ENCODE measurements around the gene MIB1. TPM values are rescaled to one million over a fixed set of nuclear protein-coding genes. Genes with fewer than 3 reads are reported as not detected.

The MIB1 gene
- total RNA-seq, 1 experiment from 2014 or later = 56.1 TPM

DNA sequence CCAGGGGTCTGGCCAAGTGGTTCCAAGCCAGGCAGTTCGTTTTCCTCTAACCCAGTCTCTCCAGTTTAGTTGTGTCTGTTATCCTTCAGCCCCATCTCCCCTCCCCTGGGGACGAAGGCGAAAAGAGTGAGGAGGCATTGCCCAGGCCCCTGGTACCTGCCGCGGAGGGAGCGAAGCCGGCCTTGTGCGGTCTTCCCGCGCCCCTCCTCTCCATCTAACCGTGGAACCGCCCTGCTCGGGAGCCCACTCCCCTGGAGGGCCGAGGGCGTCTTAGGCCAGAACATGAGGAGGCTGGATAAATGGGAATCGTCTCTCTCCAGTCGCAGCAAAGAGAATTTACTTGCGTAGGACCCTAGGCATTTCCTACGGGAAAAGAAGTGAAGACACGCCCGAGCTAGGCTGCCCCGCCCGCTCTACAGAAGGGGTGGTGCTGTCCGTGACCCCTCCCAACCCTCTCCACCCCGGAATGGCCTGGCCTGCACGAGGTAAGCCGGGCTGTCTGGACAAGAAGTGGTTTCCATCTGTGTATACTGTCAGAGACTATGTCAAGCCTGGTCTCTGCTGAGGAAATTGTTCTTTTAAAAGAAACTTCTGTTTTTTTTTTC is 156.2 kb downstream of the MIB1 start:
- H3K79me2 ChIP-seq (ENCODE audit: insufficient read depth, low read length) = no peaks in the 10 kb centered on the region
- no peaks in the 10 kb centered on the region for H3K27me3 ChIP-seq (ENCODE audit: insufficient read depth, low read length)
- no peaks in the 10 kb centered on the region for H3K9me3 ChIP-seq (ENCODE audit: control insufficient read depth in 1 of 2, insufficient read depth in 1 of 2, low read depth in 1 of 2, low read length in 2 of 2)
- no peak overlapping the region for H3K4me2 ChIP-seq (ENCODE audit: low read length)
- no TSS peak for BruUV-seq (replicated peaks)
- intact Hi-C loops (cut with micrococcal nuclease) = loop anchor here (5.0 kb wide), 2 partner anchors 410 to 665 kb away; no protein-coding TSS in a partner anchor
- ChIA-PET CTCF (no interaction called here), POLR2A (no interaction called here), RAD21 (ENCODE audit: low non-redundant PET in 1 of 2, low total read pairs in 2 of 2, uncharacterized antibody in 2 of 2, unreplicated experiment in 2 of 2) (no interaction called here)
- peak overlapping the region; percentile 72 for H2AFZ ChIP-seq (ENCODE audit: low read depth, low read length, poor library complexity, severe bottlenecking)
- H3K36me3 ChIP-seq (ENCODE audit: control insufficient read depth in 1 of 2, insufficient read depth in 2 of 2, low read length in 2 of 2) = no peaks in the 10 kb centered on the region
- no peak overlapping the region for H3K27ac ChIP-seq (ENCODE audit: low read depth, low read length)
- peaks cover 0 to 4% of the 10 kb centered on the region in 2 experiments; a peak in 1 of 4 replicates for H3K4me1 ChIP-seq (ENCODE audit: control insufficient read depth in 1 of 2, insufficient read depth in 2 of 2, low read length in 2 of 2)
- H3K9ac ChIP-seq (ENCODE audit: low read length) = no peak overlapping the region
- H3K4me3 ChIP-seq (replicated peaks in 1 of 2; ENCODE audit: low read depth in 1 of 2, low read length in 2 of 2) = no peak overlapping the region
- TF ChIP-seq ZFX (IDR thresholded peaks at IDR 0.05) = no peak
- no peak for TF ChIP-seq CBX3 (IDR thresholded peaks at IDR 0.05; ENCODE audit: low read depth)
- no peak for TF ChIP-seq EZH2phosphoT487 (IDR thresholded peaks at IDR 0.05; ENCODE audit: borderline replicate concordance)
- TF ChIP-seq, protein P1, sequence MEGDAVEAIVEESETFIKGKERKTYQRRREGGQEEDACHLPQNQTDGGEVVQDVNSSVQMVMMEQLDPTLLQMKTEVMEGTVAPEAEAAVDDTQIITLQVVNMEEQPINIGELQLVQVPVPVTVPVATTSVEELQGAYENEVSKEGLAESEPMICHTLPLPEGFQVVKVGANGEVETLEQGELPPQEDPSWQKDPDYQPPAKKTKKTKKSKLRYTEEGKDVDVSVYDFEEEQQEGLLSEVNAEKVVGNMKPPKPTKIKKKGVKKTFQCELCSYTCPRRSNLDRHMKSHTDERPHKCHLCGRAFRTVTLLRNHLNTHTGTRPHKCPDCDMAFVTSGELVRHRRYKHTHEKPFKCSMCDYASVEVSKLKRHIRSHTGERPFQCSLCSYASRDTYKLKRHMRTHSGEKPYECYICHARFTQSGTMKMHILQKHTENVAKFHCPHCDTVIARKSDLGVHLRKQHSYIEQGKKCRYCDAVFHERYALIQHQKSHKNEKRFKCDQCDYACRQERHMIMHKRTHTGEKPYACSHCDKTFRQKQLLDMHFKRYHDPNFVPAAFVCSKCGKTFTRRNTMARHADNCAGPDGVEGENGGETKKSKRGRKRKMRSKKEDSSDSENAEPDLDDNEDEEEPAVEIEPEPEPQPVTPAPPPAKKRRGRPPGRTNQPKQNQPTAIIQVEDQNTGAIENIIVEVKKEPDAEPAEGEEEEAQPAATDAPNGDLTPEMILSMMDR (IDR thresholded peaks at IDR 0.05 in 2 of 3, conservative IDR thresholded peaks at IDR 0.05 in 1 of 3; ENCODE audit: borderline replicate concordance in 1 of 3, insufficient read depth in 1 of 3, low read depth in 2 of 3, low read length in 2 of 3) = no peak
- TF ChIP-seq TCF7L2 (IDR thresholded peaks at IDR 0.05; ENCODE audit: borderline replicate concordance, extremely low read depth, insufficient read depth, insufficient read length) = no peak
- no peak for TF ChIP-seq SRF (IDR thresholded peaks at IDR 0.05; ENCODE audit: low read depth)
- TF ChIP-seq SP1 (IDR thresholded peaks at IDR 0.05; ENCODE audit: low read depth) = no peak
- TF ChIP-seq YY1 (IDR thresholded peaks at IDR 0.05; ENCODE audit: extremely low read depth, insufficient replicate concordance, low read depth, low read length) = no peak
- H3K9me2 ChIP-seq (ENCODE audit: insufficient read depth) = no peaks in the 10 kb centered on the region
- H4K20me1 ChIP-seq (ENCODE audit: insufficient read depth) = no peaks in the 10 kb centered on the region
- DNase-seq (ENCODE audit: low read depth, low spot score) = no peak
- 0 out of 2 replicates have a peak, but pooled peaks have one; percentile 43 for ATAC-seq

Measured in HCT116 (cell line).